Stimulated activated CD4-positive, alpha-beta T cell treated with anti-CD3 and anti-CD28 coated beads, Interleukin-1b, Interleukin-23, amount 100 ng/mL, for 4 hours (primary cell): ENCODE measurements around the gene RAI1.
"Not testable (repeated sequence)": the region's sequence is repeated elsewhere in the genome, so short reads cannot be mapped to it uniquely, and the experiment has no call there.

ENCODE experiments used
- DNase-seq, 2 donors: peaks; one replicate each; pipeline ENCODE4 v3.0.0-alpha.2; 2020; ENCODE audit warnings: low read depth in 2 of 2

Gene RAI1

GRCh38 chr17:17800504-17801021 lies 119.3 kb downstream of the RAI1 start:
- no peak for DNase-seq

GRCh38 chr17:17801800-17802481 lies 120.7 kb downstream of the RAI1 start:
- DNase-seq: no peak

GRCh38 chr17:17804007-17804406 lies 122.7 kb downstream of the RAI1 start:
- no peak for DNase-seq

- no peak for DNase-seq
Observed at GRCh38 chr17:17805575-17805974, 124.3 kb downstream of the RAI1 start.

GRCh38 chr17:17806035-17806434 lies 124.8 kb downstream of the RAI1 start:
- no peak for DNase-seq

GRCh38 chr17:17806611-17807274 lies 125.5 kb downstream of the RAI1 start:
- no peak for DNase-seq

- no peak for DNase-seq
Observed at GRCh38 chr17:17807440-17807839, 126.2 kb downstream of the RAI1 start.

GRCh38 chr17:17808200-17808599 lies 126.9 kb downstream of the RAI1 start:
- DNase-seq: not testable (repeated sequence)

GRCh38 chr17:17808706-17809432 lies 127.6 kb downstream of the RAI1 start:
- DNase-seq: no peak

GRCh38 chr17:17809531-17810083 lies 128.3 kb downstream of the RAI1 start:
- DNase-seq: no peak

- no peak for DNase-seq
Observed at GRCh38 chr17:17810084-17810894, 129.0 kb downstream of the RAI1 start.

GRCh38 chr17:17810895-17811248 lies 129.6 kb downstream of the RAI1 start:
- no peak for DNase-seq

- DNase-seq: no peak
Observed at GRCh38 chr17:17811381-17812210, 130.3 kb downstream of the RAI1 start.

GRCh38 chr17:17812211-17813054 lies 131.2 kb downstream of the RAI1 start:
- DNase-seq: peak; percentile 63 to 65

GRCh38 chr17:17813055-17813724 lies 131.9 kb downstream of the RAI1 start:
- no peak for DNase-seq

- DNase-seq: no peak
Observed at GRCh38 chr17:17813725-17814095, 132.5 kb downstream of the RAI1 start.

- DNase-seq: no peak
Observed at GRCh38 chr17:17814162-17815061, 133.2 kb downstream of the RAI1 start.

- no peak for DNase-seq
Observed at GRCh38 chr17:17815062-17815406, 133.8 kb downstream of the RAI1 start.
